GM06990 (cell line): ENCODE measurements around the gene DCBLD1.

Experiments used
- DNase-seq: peaks from one replicate; pipeline ENCODE4 v3.0.0-alpha.2; 2011; ENCODE audit not compliant: insufficient read length; ENCODE audit errors: extremely low read depth
- H3K27me3 ChIP-seq: replicated peaks from 2 replicates; pipeline ENCODE4 v1.6.0; 2011; ENCODE audit warnings: low read length; ENCODE audit not compliant: control insufficient read depth, insufficient read depth
- H3K36me3 ChIP-seq: 2 replicates; pipeline ENCODE4 v1.5.1; 2011; ENCODE audit warnings: low read length; ENCODE audit not compliant: control insufficient read depth, insufficient read depth
- H3K4me3 ChIP-seq: replicated peaks from 2 replicates; pipeline ENCODE4 v1.5.1; 2011; ENCODE audit warnings: low read depth, mild to moderate bottlenecking, control low read depth, low read length
- TF ChIP-seq, protein P1 (sequence below): IDR thresholded peaks from 2 replicates; pipeline ENCODE4 v1.5.1; 2011; ENCODE audit warnings: low read length, control low read depth, mild to moderate bottlenecking, inconsistent platforms; ENCODE audit not compliant: insufficient read depth, poor library complexity, severe bottlenecking

DCBLD1 gene

DNA sequence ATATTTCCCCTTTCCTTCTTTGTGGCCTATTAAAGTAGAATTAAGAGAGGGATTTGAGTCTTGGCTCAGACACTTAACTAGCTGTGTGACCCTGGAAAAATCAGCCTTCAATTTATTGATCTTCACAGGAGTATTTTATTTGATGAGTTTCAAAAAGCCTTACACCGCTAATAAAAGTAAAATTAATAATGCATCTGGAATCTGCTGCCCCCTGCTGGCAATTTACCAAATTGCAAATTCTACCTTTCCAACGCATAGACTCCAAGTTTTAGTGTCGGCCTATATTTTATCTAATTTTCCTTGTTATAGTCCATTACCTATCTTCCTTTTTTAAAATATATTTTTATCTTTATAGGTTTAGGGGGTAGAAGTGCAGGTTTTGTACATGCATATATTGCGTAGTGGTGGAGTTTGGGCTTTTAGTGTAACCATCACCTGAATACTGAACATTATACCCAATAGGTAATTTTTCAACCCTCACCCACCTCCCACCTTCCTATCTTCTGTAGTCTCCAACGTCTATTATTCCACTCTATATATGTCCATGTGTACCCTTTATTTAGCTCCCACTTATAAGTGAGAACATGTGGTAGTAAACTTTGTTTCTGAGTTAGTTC is 73.5 kb downstream of the DCBLD1 start:
- Histone ChIP-seq H3K4me3 (no peak overlapping the region), H3K27me3 (no peaks in the 10 kb centered on the region), H3K36me3 (no peaks in the 10 kb centered on the region)
- DNase-seq, result no peak
- TF ChIP-seq, protein P1, sequence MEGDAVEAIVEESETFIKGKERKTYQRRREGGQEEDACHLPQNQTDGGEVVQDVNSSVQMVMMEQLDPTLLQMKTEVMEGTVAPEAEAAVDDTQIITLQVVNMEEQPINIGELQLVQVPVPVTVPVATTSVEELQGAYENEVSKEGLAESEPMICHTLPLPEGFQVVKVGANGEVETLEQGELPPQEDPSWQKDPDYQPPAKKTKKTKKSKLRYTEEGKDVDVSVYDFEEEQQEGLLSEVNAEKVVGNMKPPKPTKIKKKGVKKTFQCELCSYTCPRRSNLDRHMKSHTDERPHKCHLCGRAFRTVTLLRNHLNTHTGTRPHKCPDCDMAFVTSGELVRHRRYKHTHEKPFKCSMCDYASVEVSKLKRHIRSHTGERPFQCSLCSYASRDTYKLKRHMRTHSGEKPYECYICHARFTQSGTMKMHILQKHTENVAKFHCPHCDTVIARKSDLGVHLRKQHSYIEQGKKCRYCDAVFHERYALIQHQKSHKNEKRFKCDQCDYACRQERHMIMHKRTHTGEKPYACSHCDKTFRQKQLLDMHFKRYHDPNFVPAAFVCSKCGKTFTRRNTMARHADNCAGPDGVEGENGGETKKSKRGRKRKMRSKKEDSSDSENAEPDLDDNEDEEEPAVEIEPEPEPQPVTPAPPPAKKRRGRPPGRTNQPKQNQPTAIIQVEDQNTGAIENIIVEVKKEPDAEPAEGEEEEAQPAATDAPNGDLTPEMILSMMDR, result peak; percentile 63

DNA sequence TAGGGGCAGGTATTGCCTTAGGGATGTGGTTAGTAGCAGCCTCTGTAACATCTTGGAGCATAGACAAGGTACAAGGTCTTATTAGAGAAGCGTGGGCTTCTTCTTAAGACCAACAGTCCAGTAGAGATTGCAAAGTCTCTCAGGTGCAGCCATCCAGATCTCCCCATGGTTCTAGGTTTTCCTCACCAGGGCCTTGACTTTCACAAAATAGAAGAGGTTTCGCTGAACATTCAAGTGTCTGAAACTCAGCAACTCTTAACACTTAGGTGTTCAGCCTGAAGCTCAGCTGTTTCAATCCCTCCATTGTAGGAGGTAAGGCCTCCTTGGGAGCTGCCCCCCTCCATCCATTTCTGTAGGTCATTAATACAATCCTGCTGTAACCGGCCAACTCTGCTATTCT is 75.5 kb downstream of the DCBLD1 start:
- no peak for DNase-seq
- TF ChIP-seq, protein P1, result no peak
- H3K27me3 ChIP-seq, result no peaks in the 10 kb centered on the region
- no peak overlapping the region for H3K4me3 ChIP-seq
- H3K36me3 ChIP-seq, result no peaks in the 10 kb centered on the region

DNA sequence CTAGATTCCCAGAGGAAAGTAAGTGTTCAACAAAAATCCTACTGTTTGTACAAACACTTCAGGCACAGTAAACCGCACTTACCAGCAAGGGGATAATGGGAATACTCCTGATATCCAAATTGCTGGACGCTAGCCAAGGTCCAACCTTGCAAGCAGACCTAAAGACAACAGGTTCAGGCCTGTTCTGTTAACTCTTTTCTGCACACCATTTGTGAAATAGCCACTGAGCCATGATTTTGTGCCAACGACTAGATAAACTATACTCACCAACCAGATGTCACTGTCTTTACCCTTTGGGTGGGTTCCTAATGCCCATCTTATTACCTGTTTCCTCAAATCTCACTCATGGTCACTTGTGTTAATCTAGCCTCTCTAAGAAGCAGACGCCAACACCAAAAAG is 76.3 kb downstream of the DCBLD1 start:
- no peak for DNase-seq
- TF ChIP-seq, protein P1, result no peak
- Histone ChIP-seq H3K4me3 (no peak overlapping the region), H3K27me3 (no peaks in the 10 kb centered on the region), H3K36me3 (no peaks in the 10 kb centered on the region)

DNA sequence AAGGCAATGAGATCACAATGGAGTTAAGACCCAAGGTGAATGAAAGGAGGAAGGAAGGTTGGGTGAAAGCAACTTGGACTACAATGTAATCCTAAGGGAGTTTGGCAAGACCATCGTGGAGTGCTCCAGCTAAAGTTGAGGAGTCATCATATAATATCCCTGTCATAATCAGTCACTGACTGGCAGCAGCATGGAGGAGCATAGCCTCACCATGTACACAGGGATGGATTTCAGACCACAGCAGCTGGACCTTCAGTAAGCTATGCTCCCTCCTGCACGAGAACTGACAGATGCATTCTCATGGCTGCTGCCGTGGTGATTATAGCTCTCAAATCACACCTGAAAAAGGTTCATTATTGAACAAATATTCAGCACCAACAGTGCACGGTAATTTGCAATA is 76.8 kb downstream of the DCBLD1 start:
- Histone ChIP-seq H3K27me3 (no peaks in the 10 kb centered on the region), H3K36me3 (no peaks in the 10 kb centered on the region), H3K4me3 (no peak overlapping the region)
- no peak for DNase-seq
- TF ChIP-seq, protein P1, result no peak

DNA sequence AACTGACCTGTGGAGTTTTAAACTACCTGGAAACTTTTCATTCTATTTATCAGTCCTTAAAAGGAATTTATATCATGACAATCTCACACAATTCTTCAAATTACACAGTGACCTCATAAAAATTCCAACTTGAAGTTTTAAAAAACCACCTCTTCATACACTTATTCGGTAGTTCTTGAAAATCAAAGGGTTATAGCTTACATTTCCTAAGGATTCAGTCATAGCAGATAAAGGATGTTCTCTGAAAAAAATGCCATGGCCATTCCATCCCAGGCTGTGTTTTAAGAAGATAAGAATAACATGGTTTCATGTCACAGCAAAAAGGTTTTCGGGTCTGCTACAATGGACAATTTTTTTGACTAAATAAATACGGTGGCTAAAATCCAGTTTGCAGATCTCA is 78.7 kb downstream of the DCBLD1 start:
- Histone ChIP-seq H3K4me3 (no peak overlapping the region), H3K36me3 (peaks cover 2% of the 10 kb centered on the region), H3K27me3 (no peaks in the 10 kb centered on the region)
- TF ChIP-seq, protein P1, result no peak
- no peak for DNase-seq

DNA sequence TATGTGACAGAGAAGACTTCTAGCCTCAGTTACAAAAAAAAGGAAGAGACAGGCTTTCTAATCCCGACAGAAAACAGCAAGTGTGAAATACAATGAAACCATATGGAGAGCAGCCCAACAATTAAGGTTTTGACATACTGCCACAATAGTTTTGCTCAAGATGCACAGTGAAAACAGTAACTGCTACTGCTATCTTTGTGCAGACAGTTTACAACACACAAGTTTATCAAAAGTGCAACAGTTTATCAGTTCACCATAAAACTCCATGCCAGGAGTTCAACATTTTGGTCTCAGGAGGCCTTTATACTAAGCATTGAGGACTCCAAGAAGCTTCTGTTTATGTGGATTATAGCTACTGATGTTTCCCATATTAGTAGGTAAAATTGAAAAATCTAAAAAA is 82.2 kb downstream of the DCBLD1 start:
- H3K36me3 ChIP-seq, result peaks cover 2% of the 10 kb centered on the region
- H3K27me3 ChIP-seq, result no peaks in the 10 kb centered on the region
- TF ChIP-seq, protein P1, result no peak
- DNase-seq, result no peak
- H3K4me3 ChIP-seq, result no peak overlapping the region
